22Rv1 (cell line): ENCODE data around the gene KCNAB3.

Experiments used
- CTCF ChIP-seq: fragments of 450-650 bp; IDR thresholded peaks from 2 replicates; pipeline ENCODE4 v1.5.1; 2017; ENCODE audit warnings: mild to moderate bottlenecking
- ZFX ChIP-seq: fragments of 450-650 bp; IDR thresholded peaks from 2 replicates; pipeline ENCODE4 v1.6.1; 2017; ENCODE audit warnings: antibody characterized with exemption, borderline replicate concordance

GRCh38 chr17:7880076-7880868 lies 49.4 kb downstream of the KCNAB3 start:
- TF ChIP-seq CTCF: no peak
- TF ChIP-seq ZFX: no peak
